ENCODE data around the gene HK1. TPM values are rescaled to one million over a fixed set of nuclear protein-coding genes. Genes with fewer than 3 reads are reported as not detected.
"Not testable (repeated sequence)": the region's sequence is repeated elsewhere in the genome, so short reads cannot be mapped to it uniquely, and the experiment has no call there.

The HK1 gene
- polyA plus RNA-seq, 1 donor from 2014 or later: 88.6 TPM

DNA sequence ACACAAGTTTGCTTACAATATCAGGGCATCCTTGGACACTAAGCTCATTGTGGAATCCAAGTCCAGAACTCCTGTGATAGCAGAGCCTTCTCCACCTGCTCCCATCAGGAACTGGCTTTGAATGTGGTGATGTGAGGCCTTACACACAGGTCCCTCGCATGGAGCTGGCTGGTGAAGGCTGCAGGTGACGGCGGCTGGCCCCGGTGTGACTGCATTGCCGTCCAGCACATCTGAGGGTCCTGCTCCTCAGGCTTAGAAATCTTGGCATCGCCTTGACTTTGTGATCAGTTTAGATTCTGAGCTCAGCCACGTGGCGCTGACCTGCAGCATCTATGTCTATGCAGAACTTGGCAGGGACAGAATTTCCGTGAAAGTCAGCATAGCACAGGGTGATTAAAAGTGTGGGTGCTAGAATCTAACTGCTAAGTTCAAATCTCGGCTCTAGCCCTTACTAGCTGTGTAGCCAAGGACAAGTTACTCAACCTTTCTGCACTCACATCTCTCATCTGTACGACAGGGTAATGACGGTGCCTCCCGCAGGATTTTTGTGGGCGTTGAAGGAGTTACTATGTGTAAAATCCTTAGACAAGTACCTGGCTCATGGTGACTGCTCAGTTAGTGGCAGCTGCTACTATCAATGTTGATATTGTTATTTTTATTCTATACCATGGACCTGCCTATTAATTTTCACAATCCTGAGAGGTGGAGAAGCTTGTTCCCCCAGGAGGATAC lies 31.5 kb upstream of the HK1 start:
- no peaks in the 10 kb centered on the region for H3K9me3 Mint-ChIP-seq
- H3K36me3 Mint-ChIP-seq: no peaks in the 10 kb centered on the region
- H3K27ac Mint-ChIP-seq: no peak overlapping the region
- H3K27me3 Mint-ChIP-seq: no peaks in the 10 kb centered on the region
- no peaks in the 10 kb centered on the region for H3K4me1 Mint-ChIP-seq
- no peak overlapping the region for H3K4me3 Mint-ChIP-seq

DNA sequence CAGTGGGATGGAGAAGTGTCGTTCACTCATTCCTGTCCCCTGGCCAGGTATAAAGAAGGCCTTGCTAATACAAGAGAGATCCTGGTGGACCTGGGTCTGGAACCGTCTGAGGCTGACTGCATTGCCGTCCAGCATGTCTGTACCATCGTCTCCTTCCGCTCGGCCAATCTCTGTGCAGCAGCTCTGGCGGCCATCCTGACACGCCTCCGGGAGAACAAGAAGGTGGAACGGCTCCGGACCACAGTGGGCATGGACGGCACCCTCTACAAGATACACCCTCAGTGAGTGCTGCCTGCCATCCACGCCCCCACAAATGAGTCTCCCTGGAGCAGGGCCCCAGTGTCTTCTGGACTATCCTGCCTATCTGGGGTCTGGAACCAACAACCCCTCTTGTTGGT lies 31.0 kb upstream of the HK1 start:
- H3K4me3 Mint-ChIP-seq: no peak overlapping the region
- no peaks in the 10 kb centered on the region for H3K27me3 Mint-ChIP-seq
- H3K36me3 Mint-ChIP-seq: no peaks in the 10 kb centered on the region
- peak overlapping the region in 1 of 3 donors; percentile 53 for H3K27ac Mint-ChIP-seq
- H3K9me3 Mint-ChIP-seq: no peaks in the 10 kb centered on the region
- H3K4me1 Mint-ChIP-seq: no peaks in the 10 kb centered on the region

- H3K9me3 Mint-ChIP-seq: no peaks in the 10 kb centered on the region
- H3K27me3 Mint-ChIP-seq: no peaks in the 10 kb centered on the region
- no peak overlapping the region for H3K4me3 Mint-ChIP-seq
- no peaks in the 10 kb centered on the region for H3K36me3 Mint-ChIP-seq
- H3K4me1 Mint-ChIP-seq: no peaks in the 10 kb centered on the region
- no peak overlapping the region for H3K27ac Mint-ChIP-seq
These were observed 30.1 kb upstream of the HK1 start for GRCh38 chr10:69248117-69248730.

- H3K27me3 Mint-ChIP-seq: peaks cover 2% of the 10 kb centered on the region
These were observed 28.3 kb upstream of the HK1 start for GRCh38 chr10:69250041-69250440.

GRCh38 chr10:69251417-69251816 lies 26.9 kb upstream of the HK1 start:
- not testable (repeated sequence) for H3K27ac Mint-ChIP-seq, H3K4me3 Mint-ChIP-seq, H3K4me1 Mint-ChIP-seq, H3K27me3 Mint-ChIP-seq, H3K9me3 Mint-ChIP-seq, H3K36me3 Mint-ChIP-seq

More at GRCh38 chr10:69250041-69250440, 28.3 kb upstream of the HK1 start:
- H3K4me3 Mint-ChIP-seq: no peak overlapping the region
- no peak overlapping the region for H3K27ac Mint-ChIP-seq
- H3K4me1 Mint-ChIP-seq: no peaks in the 10 kb centered on the region
- H3K9me3 Mint-ChIP-seq: no peaks in the 10 kb centered on the region
- no peaks in the 10 kb centered on the region for H3K36me3 Mint-ChIP-seq

DNA sequence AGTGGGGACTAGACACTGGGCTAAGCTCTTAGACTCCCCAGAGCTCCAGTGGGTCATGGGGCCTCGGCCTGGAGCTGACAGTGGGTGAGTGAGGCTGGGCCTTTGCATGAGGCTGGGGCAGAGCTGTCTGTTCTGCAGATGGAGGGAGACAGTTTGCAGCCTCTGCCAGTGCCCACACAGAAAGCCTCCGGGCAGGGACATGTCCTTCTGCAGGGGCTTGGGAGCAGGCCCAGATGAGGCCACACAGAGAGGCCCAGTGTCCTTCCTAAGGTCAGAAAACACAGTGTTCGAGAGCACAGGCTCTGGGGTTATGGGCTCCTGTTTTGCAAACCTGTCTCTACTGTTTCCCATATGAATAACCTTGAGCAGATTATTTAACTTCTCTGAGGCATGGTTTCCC lies 25.1 kb upstream of the HK1 start:
- Mint-ChIP-seq H3K27me3 (peaks cover 4% of the 10 kb centered on the region), H3K9me3 (no peaks in the 10 kb centered on the region), H3K36me3 (no peaks in the 10 kb centered on the region), H3K27ac (no peak overlapping the region), H3K4me1 (no peaks in the 10 kb centered on the region), H3K4me3 (no peak overlapping the region)

DNA sequence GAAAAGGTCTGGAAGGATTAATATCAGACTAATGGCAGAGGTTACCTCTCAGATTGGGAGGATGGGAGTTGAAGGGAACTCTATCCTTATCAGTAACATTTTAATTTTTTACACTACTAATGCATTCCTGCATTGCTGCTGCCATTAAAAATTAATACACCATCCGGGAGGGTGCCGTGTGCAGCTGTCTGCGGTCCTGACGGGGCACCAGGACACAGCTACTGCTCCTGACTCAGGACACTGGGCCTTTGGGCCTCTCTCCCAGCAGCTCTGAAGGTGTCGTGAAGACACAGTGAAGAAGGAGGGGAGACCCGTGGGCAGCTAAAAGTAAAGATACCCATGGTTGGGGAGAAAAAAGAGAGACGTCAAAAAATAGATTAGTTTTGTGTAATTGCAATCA lies 23.4 kb upstream of the HK1 start:
- H3K4me3 Mint-ChIP-seq: no peak overlapping the region
- no peaks in the 10 kb centered on the region for H3K36me3 Mint-ChIP-seq
- peaks cover 4 to 8% (median 5%) of the 10 kb centered on the region in 3 donors for H3K9me3 Mint-ChIP-seq
- H3K27me3 Mint-ChIP-seq: peaks cover 4% of the 10 kb centered on the region
- no peak overlapping the region for H3K27ac Mint-ChIP-seq
- no peaks in the 10 kb centered on the region for H3K4me1 Mint-ChIP-seq

GRCh38 chr10:69259547-69260243 lies 18.6 kb upstream of the HK1 start:
- H3K36me3 Mint-ChIP-seq: peaks cover 2% of the 10 kb centered on the region
- H3K27me3 Mint-ChIP-seq: peaks cover 3% of the 10 kb centered on the region
- H3K9me3 Mint-ChIP-seq: peaks cover 4 to 8% (median 5%) of the 10 kb centered on the region in 3 donors
- H3K27ac Mint-ChIP-seq: no peak overlapping the region
- H3K4me3 Mint-ChIP-seq: peak overlapping the region in 1 of 4 donors; percentile 50
- H3K4me1 Mint-ChIP-seq: peaks cover 4 to 6% (median 5%) of the 10 kb centered on the region in 3 donors

- H3K27ac Mint-ChIP-seq: no peak overlapping the region
- H3K36me3 Mint-ChIP-seq: peaks cover 2% of the 10 kb centered on the region
- H3K4me3 Mint-ChIP-seq: no peak overlapping the region
- H3K9me3 Mint-ChIP-seq: peaks cover 4 to 8% (median 5%) of the 10 kb centered on the region in 3 donors
- peaks cover 4 to 6% (median 5%) of the 10 kb centered on the region in 3 donors for H3K4me1 Mint-ChIP-seq
- H3K27me3 Mint-ChIP-seq: peaks cover 3% of the 10 kb centered on the region
These were observed 17.1 kb upstream of the HK1 start for GRCh38 chr10:69261184-69261583.

GRCh38 chr10:69262292-69262751 lies 16.0 kb upstream of the HK1 start:
- no peak overlapping the region for H3K4me3 Mint-ChIP-seq
- H3K4me1 Mint-ChIP-seq: peaks cover 4 to 6% (median 5%) of the 10 kb centered on the region in 3 donors
- H3K36me3 Mint-ChIP-seq: peaks cover 2% of the 10 kb centered on the region
- H3K27me3 Mint-ChIP-seq: peaks cover 3% of the 10 kb centered on the region
- peaks cover 4 to 8% (median 5%) of the 10 kb centered on the region in 3 donors for H3K9me3 Mint-ChIP-seq
- H3K27ac Mint-ChIP-seq: no peak overlapping the region

DNA sequence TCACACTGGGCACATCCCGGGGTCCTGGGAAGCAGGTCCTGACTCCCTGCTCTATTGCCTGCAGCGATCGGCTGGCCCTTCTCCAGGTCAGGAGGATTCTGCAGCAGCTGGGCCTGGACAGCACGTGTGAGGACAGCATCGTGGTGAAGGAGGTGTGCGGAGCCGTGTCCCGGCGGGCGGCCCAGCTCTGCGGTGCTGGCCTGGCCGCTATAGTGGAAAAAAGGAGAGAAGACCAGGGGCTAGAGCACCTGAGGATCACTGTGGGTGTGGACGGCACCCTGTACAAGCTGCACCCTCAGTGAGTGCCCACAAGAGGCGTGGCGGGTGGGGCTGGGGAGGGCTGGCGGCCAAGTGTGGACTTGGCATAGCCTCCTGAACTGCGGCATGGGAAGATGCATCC lies 12.8 kb upstream of the HK1 start:
- Mint-ChIP-seq H3K4me1 (peaks cover 5 to 6% (median 6%) of the 10 kb centered on the region in 3 donors), H3K27me3 (peaks cover 6% of the 10 kb centered on the region), H3K9me3 (peaks cover 0 to 2% (median 0%) of the 10 kb centered on the region in 3 donors), H3K4me3 (no peak overlapping the region), H3K27ac (no peak overlapping the region), H3K36me3 (peaks cover 1% of the 10 kb centered on the region)

DNA sequence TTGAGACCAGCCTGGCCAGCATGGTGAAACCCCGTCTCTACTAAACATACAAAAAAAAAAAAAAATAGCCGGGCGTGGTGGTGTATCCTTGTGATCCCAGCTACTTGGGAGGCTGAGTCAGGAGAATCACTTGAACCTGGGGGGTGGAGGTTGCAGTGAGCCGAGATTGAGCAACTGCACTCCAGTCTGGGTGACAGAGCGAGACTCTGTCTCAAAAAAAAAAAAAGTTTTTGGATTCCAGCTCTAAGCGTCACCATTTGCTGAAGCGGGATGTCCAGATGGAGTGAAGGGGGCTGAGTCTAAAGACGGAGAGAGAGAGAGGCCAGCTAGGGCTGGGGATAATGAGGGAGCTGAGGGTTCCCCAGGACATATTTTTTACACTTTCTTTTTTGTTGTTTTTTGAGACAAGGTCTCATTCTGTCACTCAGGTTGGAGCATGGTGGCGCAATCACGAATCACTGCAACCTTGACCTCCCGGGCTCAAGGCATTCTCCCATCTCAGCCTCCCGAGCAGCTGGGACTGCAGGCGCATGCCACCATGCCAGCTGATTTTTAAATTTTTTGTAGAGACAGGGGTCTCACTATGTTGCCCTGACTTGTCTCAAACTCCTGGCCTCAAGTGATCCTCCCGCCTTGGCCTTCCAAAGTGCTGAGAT lies 9.4 kb upstream of the HK1 start:
- Mint-ChIP-seq H3K4me3 (no peak overlapping the region), H3K36me3 (no peaks in the 10 kb centered on the region), H3K27ac (no peak overlapping the region), H3K9me3 (peaks cover 0 to 2% (median 0%) of the 10 kb centered on the region in 3 donors), H3K27me3 (peaks cover 4% of the 10 kb centered on the region), H3K4me1 (peaks cover 2 to 6% (median 6%) of the 10 kb centered on the region in 3 donors)

GRCh38 chr10:69269761-69270160 lies 8.5 kb upstream of the HK1 start:
- H3K9me3 Mint-ChIP-seq: peaks cover 0 to 2% (median 0%) of the 10 kb centered on the region in 3 donors
- H3K4me1 Mint-ChIP-seq: peaks cover 2 to 6% (median 6%) of the 10 kb centered on the region in 3 donors
- no peak overlapping the region for H3K27ac Mint-ChIP-seq
- no peaks in the 10 kb centered on the region for H3K36me3 Mint-ChIP-seq
- no peak overlapping the region for H3K4me3 Mint-ChIP-seq
- peaks cover 4% of the 10 kb centered on the region for H3K27me3 Mint-ChIP-seq

DNA sequence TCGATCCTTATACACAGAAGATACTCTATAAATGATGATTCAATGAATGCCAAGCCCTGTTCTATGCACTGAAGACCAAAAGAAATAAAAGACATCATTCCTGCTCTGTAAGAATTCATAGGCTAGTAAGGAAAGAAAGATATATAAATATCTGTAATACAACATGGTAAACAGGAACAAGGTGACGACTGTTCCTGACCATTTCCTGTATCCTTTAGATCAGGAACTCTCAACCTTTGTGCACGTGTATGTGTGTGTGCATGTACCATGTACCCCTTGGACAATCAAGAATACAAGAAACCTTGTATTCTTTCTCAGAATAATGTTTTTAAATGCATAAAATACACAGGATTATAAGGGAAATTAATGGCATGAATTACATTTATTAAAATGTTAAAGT lies 7.3 kb upstream of the HK1 start:
- Mint-ChIP-seq H3K27me3 (peaks cover 4% of the 10 kb centered on the region), H3K27ac (no peak overlapping the region), H3K36me3 (no peaks in the 10 kb centered on the region), H3K9me3 (peaks cover 0 to 2% (median 0%) of the 10 kb centered on the region in 3 donors), H3K4me3 (no peak overlapping the region), H3K4me1 (peaks cover 2 to 6% (median 6%) of the 10 kb centered on the region in 3 donors)

DNA sequence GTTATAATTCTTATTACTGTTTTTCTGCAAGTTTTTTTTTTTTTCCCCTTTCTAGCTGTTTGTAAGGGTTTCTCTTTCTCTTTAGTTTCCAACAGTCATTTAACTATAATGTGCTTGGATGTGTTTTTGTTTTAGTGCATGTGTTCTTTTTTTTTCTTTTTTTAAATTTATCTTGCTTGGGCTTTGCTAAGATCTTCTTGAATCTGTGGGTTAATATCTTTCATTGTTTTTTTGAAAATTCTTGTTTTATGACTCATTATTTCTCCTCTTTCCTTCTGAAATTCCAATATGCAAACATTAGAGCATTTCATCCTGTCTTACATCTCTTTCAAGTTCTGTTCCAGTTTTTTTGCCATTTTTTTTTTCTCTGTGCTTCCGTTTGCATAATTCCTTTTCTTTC lies 5.7 kb upstream of the HK1 start:
- Mint-ChIP-seq H3K36me3 (no peaks in the 10 kb centered on the region), H3K27ac (no peak overlapping the region), H3K27me3 (peaks cover 2% of the 10 kb centered on the region), H3K4me3 (peak overlapping the region in 1 of 4 donors; percentile 41), H3K9me3 (peaks cover 0 to 2% (median 0%) of the 10 kb centered on the region in 3 donors), H3K4me1 (peaks cover 2 to 6% (median 6%) of the 10 kb centered on the region in 3 donors)
